ENCODE results near the gene ADGRV1.

DNA sequence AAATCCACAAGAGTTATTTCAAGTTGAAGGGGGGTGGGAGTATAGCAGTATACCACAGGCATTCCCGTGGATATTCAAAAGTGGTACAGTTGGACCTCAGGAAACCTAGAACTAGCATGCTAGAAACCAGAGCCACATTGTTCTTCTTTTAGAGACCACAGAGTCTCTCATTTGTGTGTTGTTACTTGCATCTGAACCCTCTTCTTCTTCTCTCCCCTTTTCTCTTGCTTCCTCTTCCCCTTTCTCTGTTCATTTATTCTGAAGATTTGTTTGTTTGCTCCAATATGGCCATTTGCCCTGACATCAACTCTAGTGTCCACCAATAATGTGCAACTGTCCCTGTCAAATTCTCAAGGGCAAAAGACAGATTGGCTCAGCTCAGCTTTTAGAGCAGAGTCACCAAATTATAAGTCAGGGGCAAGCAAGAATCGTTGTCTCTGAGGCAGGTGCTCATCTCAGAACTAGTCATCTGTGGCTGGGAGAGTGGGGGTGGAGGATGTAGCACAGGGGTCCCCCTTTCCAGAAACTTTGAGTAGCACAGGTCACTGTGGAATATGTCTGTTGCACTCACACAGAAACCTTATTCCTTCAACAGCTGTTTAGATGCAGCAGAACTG lies 503.5 kb downstream of the ADGRV1 start:
- no peak for TF ChIP-seq CTCF (IDR thresholded peaks at IDR 0.05; ENCODE audit: borderline replicate concordance, extremely low read depth, low read length, poor library complexity, severe bottlenecking)
- TF ChIP-seq EZH2 (IDR thresholded peaks at IDR 0.05; ENCODE audit: borderline replicate concordance, low read depth, low read length, severe bottlenecking), result no peak

Data from DND-41 (cell line).